Measurements from ENCODE around the gene GRAMD1B. TPM values are rescaled to one million over a fixed set of nuclear protein-coding genes. Genes with fewer than 3 reads are reported as not detected.

Gene GRAMD1B
- total and polyA plus RNA-seq, 4 donors, result 0.29 to 2.6 (median 1.3) TPM

- TF ChIP-seq CTCF (IDR thresholded peaks at IDR 0.05; ENCODE audit: low read depth, low read length, missing input control), result no peak
- TF ChIP-seq FOXA2 (IDR thresholded peaks at IDR 0.05), result no peak
- no peak for TF ChIP-seq REST (IDR thresholded peaks at IDR 0.05)
- no peak for TF ChIP-seq HNF4G (IDR thresholded peaks at IDR 0.05)
- no peak for TF ChIP-seq RXRA (IDR thresholded peaks at IDR 0.05)
- TF ChIP-seq FOXA1 (IDR thresholded peaks at IDR 0.05), result no peak
Observed at GRCh38 chr11:123407996-123408597, 22.0 kb upstream of the GRAMD1B start (continued).

GRCh38 chr11:123408619-123409455 is 21.2 kb upstream of the GRAMD1B start:
- H3K9ac ChIP-seq (ENCODE audit: low read depth in 1 of 2, low read length in 2 of 2), result no peak overlapping the region
- H3K4me3 ChIP-seq (ENCODE audit: low read depth in 1 of 3, low read length in 3 of 3), result no peak overlapping the region
- TF ChIP-seq ZBTB33 (IDR thresholded peaks at IDR 0.05), result no peak
- TF ChIP-seq FOXA2 (IDR thresholded peaks at IDR 0.05), result no peak
- no peak for TF ChIP-seq CTCF (IDR thresholded peaks at IDR 0.05; ENCODE audit: low read depth, low read length, missing input control)
- no peak for TF ChIP-seq REST (IDR thresholded peaks at IDR 0.05)
- TF ChIP-seq TAF1 (conservative IDR thresholded peaks at IDR 0.05), result no peak
- no peak for TF ChIP-seq HNF4G (IDR thresholded peaks at IDR 0.05)
- TF ChIP-seq YY1 (IDR thresholded peaks at IDR 0.05), result no peak
- TF ChIP-seq HNF4A (conservative IDR thresholded peaks at IDR 0.05), result no peak
- no peak for TF ChIP-seq MAX (IDR thresholded peaks at IDR 0.05)
- no peak for TF ChIP-seq NR2F2 (IDR thresholded peaks at IDR 0.05)
- TF ChIP-seq RAD21 (IDR thresholded peaks at IDR 0.05), result no peak
- no peak for TF ChIP-seq JUND (IDR thresholded peaks at IDR 0.05)
- no peak for TF ChIP-seq EGR1 (IDR thresholded peaks at IDR 0.05; ENCODE audit: low read depth in 2 of 2)
- TF ChIP-seq ATF3 (IDR thresholded peaks at IDR 0.05), result no peak
- no peak for TF ChIP-seq RXRA (IDR thresholded peaks at IDR 0.05)
- no peak for TF ChIP-seq GABPA (IDR thresholded peaks at IDR 0.05 in 1 of 2, conservative IDR thresholded peaks at IDR 0.05 in 1 of 2)
- no peak for DNase-seq (ENCODE audit: low spot score)
- H3K4me1 ChIP-seq (ENCODE audit: control insufficient read depth in 4 of 4, insufficient read depth in 4 of 4, low read length in 3 of 4), result no peaks in the 10 kb centered on the region
- no peaks in the 10 kb centered on the region for H3K36me3 ChIP-seq (ENCODE audit: control insufficient read depth in 4 of 4, insufficient read depth in 3 of 4, low read depth in 1 of 4, low read length in 3 of 4)
- H3K9me3 ChIP-seq (ENCODE audit: control insufficient read depth in 4 of 4, low read length in 3 of 4), result no peaks in the 10 kb centered on the region
- WGBS, result 42% methylated on average over 8 of the region's 8 CpGs
- H3K27ac ChIP-seq (ENCODE audit: low read depth in 1 of 2, low read length in 2 of 2), result no peak overlapping the region
- H3K27me3 ChIP-seq (ENCODE audit: control insufficient read depth in 4 of 4, insufficient read depth in 4 of 4, low read length in 3 of 4), result no peaks in the 10 kb centered on the region

All from liver (tissue), 9 donors.